ENCODE results near the gene UPK2.
"Not testable (repeated sequence)": the region's sequence is repeated elsewhere in the genome, so short reads cannot be mapped to it uniquely, and the experiment has no call there.

Gene UPK2

DNA sequence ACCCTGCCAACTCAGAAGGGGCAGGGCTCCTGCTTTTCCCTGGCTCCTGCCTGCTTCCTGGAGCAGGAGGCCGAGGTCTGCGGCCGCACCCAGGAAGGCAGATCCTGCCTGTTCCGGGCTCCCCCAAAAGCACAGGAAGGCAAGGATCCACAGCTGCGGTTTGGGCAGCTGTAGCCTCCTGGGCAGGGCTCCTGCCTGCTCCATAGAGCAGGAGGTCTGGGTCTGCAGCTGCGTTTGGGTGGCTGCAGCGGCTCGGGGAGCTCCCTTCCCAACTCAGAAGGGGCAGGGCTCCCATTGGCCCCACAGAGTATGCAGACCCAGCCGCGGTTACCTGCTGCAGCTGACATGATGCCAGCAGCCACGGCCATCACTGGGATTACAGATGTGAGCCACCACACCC lies 5.5 kb downstream of the UPK2 start:
- TF ChIP-seq EZH2 (IDR thresholded peaks at IDR 0.05) (no peak), FOXP2 (optimal IDR thresholded peaks at IDR 0.05; ENCODE audit: control extremely low read depth, extremely low read length, insufficient read depth) (no peak), POLR2AphosphoS5 (IDR thresholded peaks at IDR 0.05; ENCODE audit: borderline replicate concordance, low read depth, low read length) (no peak)
- Histone ChIP-seq H3K27ac (no peak overlapping the region), H3K9me3 (ENCODE audit: low read depth, low read length) (no peaks in the 10 kb centered on the region), H3K4me3 (no peak overlapping the region), H3K36me3 (ENCODE audit: insufficient read depth, low read length) (no peaks in the 10 kb centered on the region), H3K9ac (ENCODE audit: insufficient read length) (no peak overlapping the region)
- no peak for DNase-seq (ENCODE audit: low read depth, low spot score)

DNA sequence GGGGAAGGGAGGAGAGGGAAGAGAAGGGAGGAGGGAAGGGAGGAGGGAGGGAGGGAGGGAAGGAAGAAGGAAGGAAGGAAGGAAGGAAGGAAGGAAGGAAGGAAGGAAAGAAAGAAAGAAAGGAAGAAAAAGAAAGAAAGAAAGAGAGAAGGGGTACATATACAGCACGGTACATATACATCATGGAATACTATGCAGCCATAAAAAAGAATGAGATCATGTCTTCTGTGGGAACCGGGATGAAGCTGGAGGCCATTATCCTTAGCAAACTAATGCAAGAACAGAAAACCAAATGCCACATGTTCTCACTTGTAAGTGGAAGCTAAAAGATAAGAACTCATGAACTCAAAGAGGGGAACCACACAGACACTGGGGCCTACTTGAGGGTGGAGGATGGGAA lies 13.4 kb downstream of the UPK2 start:
- not testable (repeated sequence) for H3K4me3 ChIP-seq; H3K27ac ChIP-seq; DNase-seq (ENCODE audit: low read depth, low spot score); H3K9me3 ChIP-seq (ENCODE audit: low read depth, low read length); H3K9ac ChIP-seq (ENCODE audit: insufficient read length); H3K36me3 ChIP-seq (ENCODE audit: insufficient read depth, low read length)

DNA sequence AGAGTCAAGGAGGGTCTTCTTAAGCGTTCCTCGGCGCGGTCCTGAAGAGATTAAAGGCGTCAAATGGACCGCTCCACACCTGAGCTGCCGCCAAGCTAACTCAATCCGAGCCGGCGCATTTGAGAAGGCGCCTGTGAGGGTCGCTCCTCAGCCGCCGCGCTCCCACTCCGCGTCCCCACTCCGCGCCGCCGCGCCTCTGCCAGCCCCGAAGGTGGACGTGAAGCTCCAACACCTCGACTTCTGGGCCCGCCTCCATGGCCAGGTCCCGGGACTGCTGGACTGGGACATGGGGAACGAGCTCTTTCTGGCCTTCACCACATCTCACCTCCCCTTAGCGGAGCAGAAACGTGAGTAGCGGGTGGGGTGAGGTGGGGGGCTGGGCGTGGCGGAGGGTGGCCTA lies 15.5 kb downstream of the UPK2 start, which contains the start of gene FOXR1:
FOXR1 (plus strand) TSS at position 116 of the 400 bp plus-strand sequence; CDS start at position 287, 171 bp downstream.
- Histone ChIP-seq H3K9ac (ENCODE audit: insufficient read length) (no peak within 1 kb of the TSS), H3K27ac (no peak within 1 kb of the TSS), H3K4me3 (no peak within 1 kb of the TSS), H3K9me3 (ENCODE audit: low read depth, low read length) (no peaks in the 10 kb centered on the region), H3K36me3 (ENCODE audit: insufficient read depth, low read length) (no peaks in the 10 kb centered on the region)
- DNase-seq (ENCODE audit: low read depth, low spot score): no peak
- TF ChIP-seq EZH2 (IDR thresholded peaks at IDR 0.05) (no peak), POLR2AphosphoS5 (IDR thresholded peaks at IDR 0.05; ENCODE audit: borderline replicate concordance, low read depth, low read length) (no peak)

DNA sequence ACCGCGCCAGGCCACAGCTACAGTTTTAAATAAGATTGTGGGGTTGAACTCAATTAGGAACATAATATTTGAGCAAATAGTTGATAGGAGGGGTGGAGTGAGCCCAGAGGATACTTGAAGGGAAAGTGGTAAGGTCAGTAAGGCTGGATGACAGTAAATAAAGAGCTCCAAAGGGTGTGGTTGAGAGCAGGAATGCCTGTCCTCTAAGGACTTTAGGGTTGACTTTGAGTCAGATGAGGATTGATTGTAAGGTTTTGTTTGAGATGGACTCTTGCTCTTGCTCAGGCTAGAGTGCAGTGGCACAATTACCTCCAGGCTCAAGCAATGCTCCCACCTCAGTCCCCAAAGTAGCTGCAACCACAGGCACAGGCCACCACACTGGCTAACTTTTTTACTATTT lies 17.9 kb downstream of the UPK2 start:
- no peak for DNase-seq (ENCODE audit: low read depth, low spot score)
- no peaks in the 10 kb centered on the region for H3K36me3 ChIP-seq (ENCODE audit: insufficient read depth, low read length)
- TF ChIP-seq POLR2AphosphoS5 (IDR thresholded peaks at IDR 0.05; ENCODE audit: borderline replicate concordance, low read depth, low read length): no peak
- no peak for TF ChIP-seq FOXP2 (optimal IDR thresholded peaks at IDR 0.05; ENCODE audit: control extremely low read depth, extremely low read length, insufficient read depth)
- TF ChIP-seq EZH2 (IDR thresholded peaks at IDR 0.05): no peak

DNA sequence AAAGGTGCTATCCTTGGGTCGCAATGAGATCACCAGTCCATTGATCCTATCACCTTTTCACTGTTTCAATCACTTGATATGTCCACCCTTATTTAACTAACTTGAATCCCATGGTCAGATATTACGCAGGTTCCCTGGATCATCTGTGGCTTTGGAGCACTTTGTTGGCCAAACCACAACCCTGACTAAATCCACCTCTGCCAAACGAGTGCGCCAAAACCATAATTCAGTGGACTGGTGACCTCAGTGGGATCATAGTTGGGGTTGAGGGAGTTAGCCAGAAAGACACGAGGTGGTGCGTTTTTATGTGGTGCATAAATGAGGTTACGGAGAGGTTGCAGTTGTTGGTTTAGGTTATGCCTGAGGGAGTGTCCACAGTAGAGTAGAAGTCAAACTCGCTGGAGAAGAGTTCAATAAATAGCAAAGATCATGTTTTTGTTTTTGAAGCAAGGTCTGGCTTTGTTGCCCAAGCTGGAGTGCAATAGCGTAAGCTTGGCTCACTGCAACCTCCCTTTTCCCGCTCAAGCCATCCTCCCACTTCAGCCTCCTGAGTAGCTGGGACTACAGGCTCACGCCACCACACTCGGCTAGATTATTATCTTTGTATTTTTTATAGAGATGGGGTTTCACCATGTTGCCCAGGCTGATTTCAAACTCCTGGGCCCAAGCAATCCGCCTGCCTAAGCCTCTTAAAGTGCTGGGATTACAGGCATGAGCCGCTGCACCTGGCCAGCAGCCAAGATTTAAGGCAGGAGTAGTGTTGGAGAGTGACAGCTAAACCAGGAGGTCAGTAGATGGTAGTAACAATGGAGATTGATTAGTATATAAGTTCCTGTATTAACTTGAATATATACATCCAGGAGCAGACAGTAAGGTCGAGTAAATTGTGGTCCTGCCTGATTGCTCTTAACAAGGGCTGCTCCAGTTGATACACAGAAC lies 19.9 kb downstream of the UPK2 start:
- Histone ChIP-seq H3K9ac (ENCODE audit: insufficient read length) (no peak overlapping the region), H3K27ac (no peak overlapping the region)
- no peak for DNase-seq (ENCODE audit: low read depth, low spot score)

More for the DNA sequence above, 17.9 kb downstream of the UPK2 start:
- H3K9me3 ChIP-seq (ENCODE audit: low read depth, low read length): no peaks in the 10 kb centered on the region
- H3K9ac ChIP-seq (ENCODE audit: insufficient read length): no peak overlapping the region
- no peak overlapping the region for H3K27ac ChIP-seq
- H3K4me3 ChIP-seq: no peak overlapping the region

DNA sequence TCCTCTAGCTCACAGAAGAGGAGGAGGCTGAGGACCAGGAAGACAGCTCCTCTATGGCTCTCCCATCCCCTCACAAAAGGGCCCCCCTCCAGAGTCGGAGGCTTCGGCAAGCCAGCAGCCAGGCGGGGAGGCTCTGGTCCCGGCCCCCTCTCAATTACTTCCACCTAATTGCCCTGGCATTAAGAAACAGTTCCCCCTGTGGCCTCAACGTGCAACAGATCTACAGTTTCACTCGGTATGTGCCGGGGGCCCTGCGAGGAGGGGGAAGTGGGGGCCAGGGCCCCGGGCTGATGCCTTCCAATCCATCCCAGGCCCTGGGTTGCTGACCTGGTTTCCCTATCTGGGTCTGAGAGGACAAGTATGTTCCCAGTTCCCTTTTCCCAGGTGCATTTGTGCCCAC lies 23.3 kb downstream of the UPK2 start:
- Histone ChIP-seq H3K9me3 (ENCODE audit: low read depth, low read length) (no peaks in the 10 kb centered on the region), H3K27ac (no peak overlapping the region)
- DNase-seq (ENCODE audit: low read depth, low spot score): no peak

More for the DNA sequence above, 19.9 kb downstream of the UPK2 start:
- no peaks in the 10 kb centered on the region for H3K36me3 ChIP-seq (ENCODE audit: insufficient read depth, low read length)
- no peaks in the 10 kb centered on the region for H3K9me3 ChIP-seq (ENCODE audit: low read depth, low read length)
- no peak for TF ChIP-seq POLR2AphosphoS5 (IDR thresholded peaks at IDR 0.05; ENCODE audit: borderline replicate concordance, low read depth, low read length)
- TF ChIP-seq EZH2 (IDR thresholded peaks at IDR 0.05): no peak
- TF ChIP-seq FOXP2 (optimal IDR thresholded peaks at IDR 0.05; ENCODE audit: control extremely low read depth, extremely low read length, insufficient read depth): no peak
- H3K4me3 ChIP-seq: no peak overlapping the region

DNA sequence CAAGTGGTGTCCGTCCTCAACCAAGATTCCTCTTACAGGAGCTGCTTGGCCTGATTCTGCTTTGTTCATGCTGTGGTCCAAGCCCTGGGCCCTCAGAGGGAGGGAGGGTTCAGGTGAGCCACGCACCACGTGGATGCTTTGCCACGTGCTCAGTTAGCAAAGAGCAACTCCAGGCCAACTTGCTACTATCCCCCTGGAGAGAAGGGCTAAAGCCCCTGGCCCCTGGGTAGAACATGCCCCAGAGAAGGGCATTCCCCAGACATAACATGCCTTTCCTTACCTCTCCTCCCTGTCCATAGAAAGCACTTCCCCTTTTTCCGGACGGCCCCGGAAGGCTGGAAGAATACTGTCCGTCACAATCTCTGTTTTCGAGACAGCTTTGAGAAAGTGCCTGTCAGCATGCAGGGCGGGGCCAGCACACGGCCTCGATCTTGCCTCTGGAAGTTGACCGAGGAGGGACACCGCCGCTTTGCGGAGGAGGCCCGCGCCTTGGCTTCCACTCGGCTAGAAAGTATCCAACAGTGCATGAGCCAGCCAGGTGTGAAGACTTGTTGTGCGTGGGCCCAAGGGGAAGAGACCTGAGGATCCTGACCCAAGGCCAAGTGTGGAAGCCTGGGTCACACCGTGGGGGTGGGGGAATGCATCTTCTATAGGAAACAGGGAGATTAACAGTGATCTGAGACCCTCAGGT lies 24.2 kb downstream of the UPK2 start:
- TF ChIP-seq EZH2 (IDR thresholded peaks at IDR 0.05) (no peak), POLR2AphosphoS5 (IDR thresholded peaks at IDR 0.05; ENCODE audit: borderline replicate concordance, low read depth, low read length) (no peak), FOXP2 (optimal IDR thresholded peaks at IDR 0.05; ENCODE audit: control extremely low read depth, extremely low read length, insufficient read depth) (no peak)
- Histone ChIP-seq H3K9ac (ENCODE audit: insufficient read length) (no peak overlapping the region), H3K27ac (no peak overlapping the region), H3K9me3 (ENCODE audit: low read depth, low read length) (no peaks in the 10 kb centered on the region), H3K4me3 (no peak overlapping the region), H3K36me3 (ENCODE audit: insufficient read depth, low read length) (no peaks in the 10 kb centered on the region)
- DNase-seq (ENCODE audit: low read depth, low spot score): no peak

More for the DNA sequence above, 23.3 kb downstream of the UPK2 start:
- no peak for TF ChIP-seq EZH2 (IDR thresholded peaks at IDR 0.05)
- TF ChIP-seq FOXP2 (optimal IDR thresholded peaks at IDR 0.05; ENCODE audit: control extremely low read depth, extremely low read length, insufficient read depth): no peak
- no peak for TF ChIP-seq POLR2AphosphoS5 (IDR thresholded peaks at IDR 0.05; ENCODE audit: borderline replicate concordance, low read depth, low read length)
- Histone ChIP-seq H3K4me3 (no peak overlapping the region), H3K9ac (ENCODE audit: insufficient read length) (no peak overlapping the region), H3K36me3 (ENCODE audit: insufficient read depth, low read length) (no peaks in the 10 kb centered on the region)

DNA sequence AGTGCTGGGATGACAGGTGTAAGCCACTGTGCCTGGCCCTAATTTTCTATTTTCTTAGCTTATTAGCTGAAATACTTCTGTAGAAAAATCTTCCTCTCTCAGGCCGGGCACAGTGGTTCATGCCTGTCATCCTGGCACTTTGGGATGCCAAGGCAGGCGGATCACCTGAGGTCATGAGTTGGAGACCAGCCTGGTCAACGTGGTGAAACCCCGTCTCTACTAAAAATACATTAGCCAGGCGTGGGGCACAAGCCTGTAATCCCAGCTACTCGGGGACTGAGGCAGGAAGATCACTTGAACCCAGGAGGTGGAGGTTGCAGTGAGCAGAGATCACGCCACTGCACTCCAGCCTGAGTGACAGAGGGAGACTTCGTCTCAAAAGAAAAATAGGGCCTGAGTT lies 28.2 kb downstream of the UPK2 start:
- H3K27ac ChIP-seq; DNase-seq (ENCODE audit: low read depth, low spot score); H3K9ac ChIP-seq (ENCODE audit: insufficient read length); H3K4me3 ChIP-seq; H3K9me3 ChIP-seq (ENCODE audit: low read depth, low read length); H3K36me3 ChIP-seq (ENCODE audit: insufficient read depth, low read length): not testable (repeated sequence)
